Measurements from ENCODE around the gene ZNF500.

The ZNF500 gene

GRCh38 chr16:4703906-4704305 is 63.1 kb downstream of the ZNF500 start:
- 0 out of 2 replicates have a peak, but pooled peaks cover 4% of the 10 kb centered on the region for H3K36me3 ChIP-seq (ENCODE audit: insufficient read depth, low read length)
- H3K4me3 ChIP-seq (ENCODE audit: low read depth, low read length), result no peak overlapping the region
- no peaks in the 10 kb centered on the region for H3K4me1 ChIP-seq (ENCODE audit: control insufficient read depth, insufficient read depth, low read length, unreplicated experiment)
- H3K27ac ChIP-seq (ENCODE audit: low read depth, low read length), result no peak overlapping the region
- H3K79me2 ChIP-seq (ENCODE audit: control insufficient read depth, insufficient read depth, low read length, unreplicated experiment), result no peaks in the 10 kb centered on the region
- H2AFZ ChIP-seq (ENCODE audit: low read length, unreplicated experiment), result no peak overlapping the region
- no peaks in the 10 kb centered on the region for H3K27me3 ChIP-seq (ENCODE audit: insufficient read depth, low read length)

DNA sequence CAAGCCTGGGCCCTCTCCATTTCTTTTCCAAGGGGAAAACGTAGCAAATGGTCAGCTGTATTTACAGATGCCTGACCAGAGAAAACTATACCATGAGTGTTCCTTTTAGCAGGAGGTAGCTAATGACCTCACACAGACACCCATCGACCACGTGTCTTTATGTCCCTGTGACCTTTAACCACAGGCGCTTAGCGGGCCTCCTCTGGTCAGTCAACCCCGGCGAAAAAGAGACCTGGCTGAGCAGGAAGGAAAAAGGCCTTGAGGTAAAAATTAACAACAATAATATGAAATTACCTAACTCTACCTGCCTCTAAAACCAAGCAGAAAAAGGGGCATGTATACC is 64.5 kb downstream of the ZNF500 start:
- no peaks in the 10 kb centered on the region for H3K4me1 ChIP-seq (ENCODE audit: control insufficient read depth, insufficient read depth, low read length, unreplicated experiment)
- 0 out of 2 replicates have a peak, but pooled peaks cover 4% of the 10 kb centered on the region for H3K36me3 ChIP-seq (ENCODE audit: insufficient read depth, low read length)
- H3K27me3 ChIP-seq (ENCODE audit: insufficient read depth, low read length), result no peaks in the 10 kb centered on the region
- no peak overlapping the region for H3K4me3 ChIP-seq (ENCODE audit: low read depth, low read length)
- H2AFZ ChIP-seq (ENCODE audit: low read length, unreplicated experiment), result no peak overlapping the region
- no peaks in the 10 kb centered on the region for H3K79me2 ChIP-seq (ENCODE audit: control insufficient read depth, insufficient read depth, low read length, unreplicated experiment)
- no peak overlapping the region for H3K27ac ChIP-seq (ENCODE audit: low read depth, low read length)

- Histone ChIP-seq H3K36me3 (ENCODE audit: insufficient read depth, low read length) (0 out of 2 replicates have a peak, but pooled peaks cover 4% of the 10 kb centered on the region), H2AFZ (ENCODE audit: low read length, unreplicated experiment) (no peak overlapping the region), H3K4me1 (ENCODE audit: control insufficient read depth, insufficient read depth, low read length, unreplicated experiment) (no peaks in the 10 kb centered on the region), H3K27me3 (ENCODE audit: insufficient read depth, low read length) (no peaks in the 10 kb centered on the region), H3K79me2 (ENCODE audit: control insufficient read depth, insufficient read depth, low read length, unreplicated experiment) (no peaks in the 10 kb centered on the region), H3K27ac (ENCODE audit: low read depth, low read length) (no peak overlapping the region), H3K4me3 (ENCODE audit: low read depth, low read length) (no peak overlapping the region)
Observed at GRCh38 chr16:4701791-4702465, 65.0 kb downstream of the ZNF500 start.

- peaks cover 4% of the 10 kb centered on the region; the same call in 1 of the 2 replicates for H3K36me3 ChIP-seq (ENCODE audit: insufficient read depth, low read length)
- no peak overlapping the region for H3K4me3 ChIP-seq (ENCODE audit: low read depth, low read length)
- no peak overlapping the region for H3K27ac ChIP-seq (ENCODE audit: low read depth, low read length)
- H3K79me2 ChIP-seq (ENCODE audit: control insufficient read depth, insufficient read depth, low read length, unreplicated experiment), result no peaks in the 10 kb centered on the region
- peaks cover 3% of the 10 kb centered on the region for H3K4me1 ChIP-seq (ENCODE audit: control insufficient read depth, insufficient read depth, low read length, unreplicated experiment)
- H2AFZ ChIP-seq (ENCODE audit: low read length, unreplicated experiment), result no peak overlapping the region
- no peaks in the 10 kb centered on the region for H3K27me3 ChIP-seq (ENCODE audit: insufficient read depth, low read length)
Observed at GRCh38 chr16:4700997-4701743, 65.8 kb downstream of the ZNF500 start.

DNA sequence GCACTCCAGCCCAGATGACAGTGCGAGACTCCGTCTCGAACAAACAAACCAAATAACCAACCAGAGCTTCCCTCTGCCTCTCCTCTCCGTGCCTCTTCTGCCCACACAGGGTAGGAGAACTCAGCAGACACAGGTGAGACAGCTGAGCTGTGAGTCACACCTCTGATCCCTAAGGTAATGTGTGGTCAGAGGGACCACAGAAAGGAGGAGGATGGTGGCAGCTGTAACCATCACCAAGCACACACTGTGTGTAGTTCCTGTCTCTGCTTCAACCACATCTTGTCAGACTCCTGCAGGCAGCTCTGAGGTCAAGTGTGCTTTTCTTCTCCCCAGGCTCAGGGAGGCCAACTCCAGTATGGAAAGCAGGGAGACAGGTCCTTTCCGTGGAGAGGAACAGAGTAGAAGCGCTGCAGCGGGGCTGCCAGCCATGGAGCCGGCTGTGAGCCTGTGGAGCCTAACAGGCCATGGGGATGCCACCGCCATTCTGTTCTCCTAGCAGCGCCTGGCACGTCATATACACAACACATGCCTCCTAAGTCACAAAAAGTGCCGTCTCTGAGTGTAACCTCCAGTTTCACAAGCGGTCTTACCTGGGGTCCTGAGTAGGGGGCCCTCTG is 66.5 kb downstream of the ZNF500 start:
- Histone ChIP-seq H3K4me3 (ENCODE audit: low read depth, low read length) (no peak overlapping the region), H3K36me3 (ENCODE audit: insufficient read depth, low read length) (peaks cover 4% of the 10 kb centered on the region; the same call in 1 of the 2 replicates), H3K27ac (ENCODE audit: low read depth, low read length) (no peak overlapping the region), H3K79me2 (ENCODE audit: control insufficient read depth, insufficient read depth, low read length, unreplicated experiment) (no peaks in the 10 kb centered on the region), H2AFZ (ENCODE audit: low read length, unreplicated experiment) (no peak overlapping the region), H3K27me3 (ENCODE audit: insufficient read depth, low read length) (no peaks in the 10 kb centered on the region), H3K4me1 (ENCODE audit: control insufficient read depth, insufficient read depth, low read length, unreplicated experiment) (peaks cover 10% of the 10 kb centered on the region)

- H3K4me3 ChIP-seq (ENCODE audit: low read depth, low read length), result no peak overlapping the region
- no peaks in the 10 kb centered on the region for H3K27me3 ChIP-seq (ENCODE audit: insufficient read depth, low read length)
- no peak overlapping the region for H2AFZ ChIP-seq (ENCODE audit: low read length, unreplicated experiment)
- no peak overlapping the region for H3K27ac ChIP-seq (ENCODE audit: low read depth, low read length)
- peaks cover 19% of the 10 kb centered on the region for H3K4me1 ChIP-seq (ENCODE audit: control insufficient read depth, insufficient read depth, low read length, unreplicated experiment)
- peaks cover 4% of the 10 kb centered on the region; the same call in 1 of the 2 replicates for H3K36me3 ChIP-seq (ENCODE audit: insufficient read depth, low read length)
- H3K79me2 ChIP-seq (ENCODE audit: control insufficient read depth, insufficient read depth, low read length, unreplicated experiment), result no peaks in the 10 kb centered on the region
Observed at GRCh38 chr16:4699046-4699556, 67.9 kb downstream of the ZNF500 start.

GRCh38 chr16:4698321-4699045 is 68.5 kb downstream of the ZNF500 start:
- no peaks in the 10 kb centered on the region for H3K79me2 ChIP-seq (ENCODE audit: control insufficient read depth, insufficient read depth, low read length, unreplicated experiment)
- no peak overlapping the region for H3K4me3 ChIP-seq (ENCODE audit: low read depth, low read length)
- peaks cover 4% of the 10 kb centered on the region; the same call in 1 of the 2 replicates for H3K36me3 ChIP-seq (ENCODE audit: insufficient read depth, low read length)

More at GRCh38 chr16:4698321-4699045, 68.5 kb downstream of the ZNF500 start:
- Histone ChIP-seq H3K27me3 (ENCODE audit: insufficient read depth, low read length) (no peaks in the 10 kb centered on the region), H2AFZ (ENCODE audit: low read length, unreplicated experiment) (no peak overlapping the region), H3K27ac (ENCODE audit: low read depth, low read length) (no peak overlapping the region), H3K4me1 (ENCODE audit: control insufficient read depth, insufficient read depth, low read length, unreplicated experiment) (peaks cover 19% of the 10 kb centered on the region)
